ENCODE results near the gene SEZ6. TPM values are rescaled to one million over a fixed set of nuclear protein-coding genes. Genes with fewer than 3 reads are reported as not detected.

Gene SEZ6
- total RNA-seq, 1 donor = not detected

GRCh38 chr17:28993645-28994426 lies 12.0 kb downstream of the SEZ6 start:
- DNase-seq (ENCODE audit: low read depth) = no peak
- no peak overlapping the region for H3K4me3 ChIP-seq (ENCODE audit: low read depth, low read length)
- TF ChIP-seq CTCF (IDR thresholded peaks at IDR 0.05; ENCODE audit: insufficient read depth, low read depth, low read length) = no peak

GRCh38 chr17:28992625-28993600 lies 12.9 kb downstream of the SEZ6 start:
- TF ChIP-seq CTCF (IDR thresholded peaks at IDR 0.05; ENCODE audit: insufficient read depth, low read depth, low read length) = no peak
- no peak overlapping the region for H3K4me3 ChIP-seq (ENCODE audit: low read depth, low read length)
- no peak for DNase-seq (ENCODE audit: low read depth)

GRCh38 chr17:28992185-28992584 lies 13.6 kb downstream of the SEZ6 start:
- no peak for TF ChIP-seq CTCF (IDR thresholded peaks at IDR 0.05; ENCODE audit: insufficient read depth, low read depth, low read length)
- no peak for DNase-seq (ENCODE audit: low read depth)

GRCh38 chr17:28991779-28992178 lies 14.1 kb downstream of the SEZ6 start:
- TF ChIP-seq CTCF (IDR thresholded peaks at IDR 0.05; ENCODE audit: insufficient read depth, low read depth, low read length) = no peak
- DNase-seq (ENCODE audit: low read depth) = no peak
- no peak overlapping the region for H3K4me3 ChIP-seq (ENCODE audit: low read depth, low read length)

More at GRCh38 chr17:28992185-28992584, 13.6 kb downstream of the SEZ6 start:
- no peak overlapping the region for H3K4me3 ChIP-seq (ENCODE audit: low read depth, low read length)

- H3K4me3 ChIP-seq (ENCODE audit: low read depth, low read length) = no peak overlapping the region
- TF ChIP-seq CTCF (IDR thresholded peaks at IDR 0.05; ENCODE audit: insufficient read depth, low read depth, low read length) = no peak
- DNase-seq (ENCODE audit: low read depth) = no peak
These were observed 16.8 kb downstream of the SEZ6 start for GRCh38 chr17:28989028-28989427.

GRCh38 chr17:28988475-28988874 lies 17.4 kb downstream of the SEZ6 start:
- no peak for TF ChIP-seq CTCF (IDR thresholded peaks at IDR 0.05; ENCODE audit: insufficient read depth, low read depth, low read length)
- no peak overlapping the region for H3K4me3 ChIP-seq (ENCODE audit: low read depth, low read length)
- no peak for DNase-seq (ENCODE audit: low read depth)

Data from fibroblast of villous mesenchyme (primary cell).